ENCODE measurements around the gene LIPC. TPM values are rescaled to one million over a fixed set of nuclear protein-coding genes. Genes with fewer than 3 reads are reported as not detected.

Gene LIPC
- total and polyA plus RNA-seq, 8 donors = 0.69 to 5.5 (median 1.5) TPM

DNA sequence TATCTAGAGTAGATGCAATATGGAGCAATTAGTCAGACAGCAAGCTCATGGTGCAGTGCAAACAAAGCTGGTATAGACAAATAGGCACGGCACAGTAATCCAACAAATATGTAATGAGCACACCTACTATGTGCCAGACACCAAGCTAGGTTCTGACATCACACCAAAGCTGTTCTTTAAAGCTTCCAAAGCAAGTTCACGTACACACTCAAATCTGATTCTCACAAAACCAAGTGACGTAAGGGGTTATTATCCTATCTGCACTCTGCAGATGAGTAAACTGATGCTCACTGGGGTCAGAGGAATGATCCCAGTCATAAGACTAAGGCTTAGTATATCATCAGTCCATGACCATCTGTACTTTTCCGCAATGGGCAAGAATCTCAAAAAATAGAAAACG is 27.8 kb upstream of the LIPC start:
- H3K27ac ChIP-seq = no peak overlapping the region
- intact Hi-C loops (cut with DNase I) = no loop called here
- no peaks in the 10 kb centered on the region for H3K9me3 ChIP-seq
- no peak for DNase-seq
- H3K27me3 ChIP-seq = no peaks in the 10 kb centered on the region
- WGBS, 2 donors = 82 to 88% methylated on average over 5 of the region's 5 CpGs
- no peak for ATAC-seq
- no peak overlapping the region for H3K4me3 ChIP-seq
- TF ChIP-seq, protein P1, sequence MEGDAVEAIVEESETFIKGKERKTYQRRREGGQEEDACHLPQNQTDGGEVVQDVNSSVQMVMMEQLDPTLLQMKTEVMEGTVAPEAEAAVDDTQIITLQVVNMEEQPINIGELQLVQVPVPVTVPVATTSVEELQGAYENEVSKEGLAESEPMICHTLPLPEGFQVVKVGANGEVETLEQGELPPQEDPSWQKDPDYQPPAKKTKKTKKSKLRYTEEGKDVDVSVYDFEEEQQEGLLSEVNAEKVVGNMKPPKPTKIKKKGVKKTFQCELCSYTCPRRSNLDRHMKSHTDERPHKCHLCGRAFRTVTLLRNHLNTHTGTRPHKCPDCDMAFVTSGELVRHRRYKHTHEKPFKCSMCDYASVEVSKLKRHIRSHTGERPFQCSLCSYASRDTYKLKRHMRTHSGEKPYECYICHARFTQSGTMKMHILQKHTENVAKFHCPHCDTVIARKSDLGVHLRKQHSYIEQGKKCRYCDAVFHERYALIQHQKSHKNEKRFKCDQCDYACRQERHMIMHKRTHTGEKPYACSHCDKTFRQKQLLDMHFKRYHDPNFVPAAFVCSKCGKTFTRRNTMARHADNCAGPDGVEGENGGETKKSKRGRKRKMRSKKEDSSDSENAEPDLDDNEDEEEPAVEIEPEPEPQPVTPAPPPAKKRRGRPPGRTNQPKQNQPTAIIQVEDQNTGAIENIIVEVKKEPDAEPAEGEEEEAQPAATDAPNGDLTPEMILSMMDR (IDR thresholded peaks at IDR 0.05) = no peak
- H3K36me3 ChIP-seq = no peaks in the 10 kb centered on the region
- no peak for FAIRE-seq
- no peaks in the 10 kb centered on the region for H3K4me1 ChIP-seq

DNA sequence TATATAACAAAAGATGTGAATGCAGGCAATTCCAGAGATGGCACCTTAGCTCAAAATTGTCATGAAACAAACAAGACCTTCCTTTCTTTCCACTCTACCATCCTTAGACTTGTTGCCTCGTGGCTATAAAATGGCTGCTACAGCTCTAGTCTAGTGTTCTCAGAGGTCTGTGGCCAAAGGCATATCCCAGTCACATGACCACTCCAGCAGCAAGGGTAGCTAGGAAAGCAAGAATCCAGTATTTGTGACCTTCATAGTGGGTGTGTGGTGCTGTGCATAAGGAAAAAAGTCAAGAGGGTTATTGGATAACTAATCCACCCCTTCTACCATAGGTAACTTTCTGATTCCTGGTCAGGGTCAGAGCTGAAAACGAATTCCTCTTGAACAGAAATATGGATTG is 27.1 kb upstream of the LIPC start:
- Histone ChIP-seq H3K9me3 (no peaks in the 10 kb centered on the region), H3K4me3 (no peak overlapping the region), H3K27ac (no peak overlapping the region), H3K36me3 (no peaks in the 10 kb centered on the region), H3K27me3 (no peaks in the 10 kb centered on the region), H3K4me1 (no peaks in the 10 kb centered on the region)
- no peak for FAIRE-seq
- DNase-seq = no peak
- intact Hi-C loops (cut with DNase I) = no loop called here
- TF ChIP-seq, protein P1 (IDR thresholded peaks at IDR 0.05) = no peak
- no peak for ATAC-seq
- 60 to 61% methylated on average over 2 of the region's 2 CpGs for WGBS, 2 donors

DNA sequence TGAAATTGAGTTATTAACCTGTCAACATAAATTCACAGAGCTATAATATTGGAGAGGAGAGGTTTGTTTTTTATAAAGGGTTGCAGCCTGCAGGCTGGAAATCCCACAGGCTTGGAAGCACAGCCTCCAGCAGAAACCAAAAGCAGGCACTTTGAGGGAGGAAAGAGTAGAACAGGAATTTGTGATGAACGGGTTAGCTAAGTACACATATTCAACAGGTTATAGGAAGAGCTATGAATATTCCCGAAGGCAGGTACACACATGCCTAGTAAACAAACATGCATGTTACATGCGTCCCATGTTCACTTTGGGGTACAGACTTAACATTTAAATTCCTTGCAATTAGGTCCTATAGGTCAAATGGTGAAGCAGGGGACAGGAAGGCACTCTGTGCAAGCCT is 25.9 kb upstream of the LIPC start:
- 65 to 80% methylated on average over 3 of the region's 3 CpGs for WGBS, 2 donors
- H3K36me3 ChIP-seq = no peaks in the 10 kb centered on the region
- no peaks in the 10 kb centered on the region for H3K27me3 ChIP-seq
- TF ChIP-seq, protein P1 (IDR thresholded peaks at IDR 0.05) = no peak
- DNase-seq = no peak
- no peak for ATAC-seq
- FAIRE-seq = no peak
- H3K4me3 ChIP-seq = no peak overlapping the region
- H3K27ac ChIP-seq = no peak overlapping the region
- H3K4me1 ChIP-seq = no peaks in the 10 kb centered on the region
- intact Hi-C loops (cut with DNase I) = no loop called here
- no peaks in the 10 kb centered on the region for H3K9me3 ChIP-seq

DNA sequence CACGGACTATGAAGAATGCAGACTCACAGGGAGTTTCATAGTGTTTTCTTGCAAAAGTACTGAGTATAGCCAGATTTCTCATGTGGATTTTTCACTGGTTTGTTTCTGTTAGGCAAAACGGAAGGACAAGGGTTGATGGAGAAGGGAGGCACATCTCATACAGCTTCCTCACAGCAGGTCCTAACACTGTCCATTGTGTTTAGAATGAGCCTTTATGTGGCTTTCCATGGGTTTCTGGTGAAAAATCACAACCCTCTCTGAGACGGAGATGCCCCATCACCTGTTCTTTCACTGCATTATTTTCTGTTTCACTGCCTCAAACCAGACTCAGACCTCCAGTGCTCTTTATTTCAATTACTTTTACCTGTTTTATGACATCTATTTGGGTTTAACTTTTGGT is 25.0 kb upstream of the LIPC start:
- H3K36me3 ChIP-seq = no peaks in the 10 kb centered on the region
- ATAC-seq (no peak), DNase-seq (no peak), FAIRE-seq (no peak)
- no peak overlapping the region for H3K4me3 ChIP-seq
- H3K4me1 ChIP-seq = no peaks in the 10 kb centered on the region
- no peaks in the 10 kb centered on the region for H3K9me3 ChIP-seq
- 79 to 90% methylated on average over 3 of the region's 3 CpGs for WGBS, 2 donors
- no peak overlapping the region for H3K27ac ChIP-seq
- TF ChIP-seq, protein P1 (IDR thresholded peaks at IDR 0.05) = no peak
- no peaks in the 10 kb centered on the region for H3K27me3 ChIP-seq
- intact Hi-C loops (cut with DNase I) = no loop called here

DNA sequence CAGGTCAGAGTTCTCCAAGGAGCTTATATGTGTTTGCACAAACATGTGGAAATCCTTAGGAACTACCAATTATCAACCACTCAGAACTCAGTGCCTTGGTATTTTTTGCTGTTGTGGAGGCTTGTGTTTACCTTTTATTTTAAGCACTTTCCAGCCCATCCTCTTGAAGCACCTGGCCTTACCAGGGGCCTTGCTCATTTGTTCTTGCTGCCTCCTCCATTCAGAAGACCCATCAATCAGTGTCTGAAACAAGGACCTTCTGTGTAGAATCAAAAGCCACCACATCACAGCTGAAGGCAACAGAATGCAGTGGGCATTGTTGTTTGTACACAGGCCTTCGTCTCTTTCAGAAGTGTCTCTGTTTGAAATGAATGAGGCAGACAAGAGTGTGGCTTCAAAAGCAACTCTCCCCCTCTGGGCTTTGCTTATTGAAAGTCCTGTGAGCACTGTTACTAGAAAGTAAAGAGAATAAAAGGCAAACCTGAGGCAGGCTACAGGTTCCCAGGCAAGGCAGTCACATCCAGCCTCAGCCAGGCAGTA is 24.5 kb upstream of the LIPC start:
- 78 to 87% methylated on average over 1 of the region's 1 CpG for WGBS, 2 donors
- H3K9me3 ChIP-seq = no peaks in the 10 kb centered on the region
- intact Hi-C loops (cut with DNase I) = no loop called here
- no peaks in the 10 kb centered on the region for H3K4me1 ChIP-seq
- FAIRE-seq = no peak
- H3K27me3 ChIP-seq = no peaks in the 10 kb centered on the region
- H3K36me3 ChIP-seq = no peaks in the 10 kb centered on the region
- DNase-seq = no peak
- ATAC-seq = no peak
- H3K27ac ChIP-seq = no peak overlapping the region
- H3K4me3 ChIP-seq = no peak overlapping the region
- TF ChIP-seq, protein P1 (IDR thresholded peaks at IDR 0.05) = no peak

All from pancreas (tissue), 10 donors.